GM15510 (cell line): ENCODE data around the gene FXYD7.

Experiments
- POLR2A ChIP-seq: IDR thresholded peaks from 3 replicates; pipeline ENCODE4 v1.6.1; 2011; ENCODE audit warnings: borderline replicate concordance; ENCODE audit not compliant: insufficient read length; ENCODE audit errors: extremely low read depth

FXYD7 gene

GRCh38 chr19:35143231-35143715, at the start of gene FXYD7:
TSS of gene FXYD7 (plus strand) at chr19:35143255. CDS start at chr19:35143334, 79 bp downstream.
- no peak for TF ChIP-seq POLR2A

GRCh38 chr19:35093430-35093829, 49.6 kb upstream of the FXYD7 start:
- no peak for TF ChIP-seq POLR2A

- TF ChIP-seq POLR2A: no peak
Measured at GRCh38 chr19:35093941-35094647, 49.0 kb upstream of the FXYD7 start.

- no peak for TF ChIP-seq POLR2A
Measured at GRCh38 chr19:35094656-35095055, 48.4 kb upstream of the FXYD7 start.

GRCh38 chr19:35095667-35096368, 47.2 kb upstream of the FXYD7 start:
- TF ChIP-seq POLR2A: no peak

GRCh38 chr19:35098413-35099049, 44.5 kb upstream of the FXYD7 start:
- TF ChIP-seq POLR2A: no peak

- TF ChIP-seq POLR2A: no peak
Measured at GRCh38 chr19:35099155-35099896, 43.7 kb upstream of the FXYD7 start.

GRCh38 chr19:35099897-35100275, 43.2 kb upstream of the FXYD7 start:
- TF ChIP-seq POLR2A: no peak

GRCh38 chr19:35100588-35101533, 42.2 kb upstream of the FXYD7 start:
- no peak for TF ChIP-seq POLR2A

GRCh38 chr19:35104361-35104760, 38.7 kb upstream of the FXYD7 start:
- TF ChIP-seq POLR2A: no peak

- TF ChIP-seq POLR2A: no peak
Measured at GRCh38 chr19:35105047-35105410, 38.0 kb upstream of the FXYD7 start.

- TF ChIP-seq POLR2A: no peak
Measured at GRCh38 chr19:35105411-35106290, 37.4 kb upstream of the FXYD7 start.

- TF ChIP-seq POLR2A: no peak
Measured at GRCh38 chr19:35106291-35106583, 36.8 kb upstream of the FXYD7 start.
